Urinary bladder (tissue), 4 donors: Measurements from ENCODE around the gene PITX2. TPM values are rescaled to one million over a fixed set of nuclear protein-coding genes. Genes with fewer than 3 reads are reported as not detected.

Source experiments
- DNase-seq: peaks from one replicate; pipeline ENCODE4 v3.0.0-alpha.2; 2015; ENCODE audit errors: extremely low spot score
- H3K27ac ChIP-seq: one replicate; pipeline ENCODE4 v1.5.1; 2013; ENCODE audit warnings: low read depth, mild to moderate bottlenecking, moderate library complexity
- H3K36me3 ChIP-seq: one replicate; pipeline ENCODE4 v1.6.1; 2013; ENCODE audit warnings: mild to moderate bottlenecking, moderate library complexity; ENCODE audit not compliant: insufficient read depth
- H3K4me1 ChIP-seq: one replicate; pipeline ENCODE4 v1.6.1; 2013; ENCODE audit warnings: mild to moderate bottlenecking, moderate library complexity; ENCODE audit not compliant: insufficient read depth
- H3K4me3 ChIP-seq: one replicate; pipeline ENCODE4 v1.5.1; 2013; ENCODE audit warnings: low read depth, low read length
- WGBS: extraction: QIAGEN DNeasy Blood & Tissue Kit; methylation state at CpG from one replicate; pipeline ENCODE4 v1.1.7; 2013; 5-methylcytosine and 5-hydroxymethylcytosine counted together
- polyA plus RNA-seq: library from polyadenylated mRNA; stranded (reverse); fragments of 200-250 nt; gene quantifications from one replicate; pipeline ENCODE4 v1.2.3, GENCODE V29; 2013
- total RNA-seq: library from RNA; depleted of rRNA; stranded (reverse); fragments of >200 nt; gene quantifications from one replicate; pipeline ENCODE4 v1.2.3, GENCODE V29; 2014
- donor health status: healthy with polysubstance abuse.
- donor health status: healthy.

Gene PITX2
- 30.4 TPM for total RNA-seq
- polyA plus RNA-seq = 76.0 TPM

DNA sequence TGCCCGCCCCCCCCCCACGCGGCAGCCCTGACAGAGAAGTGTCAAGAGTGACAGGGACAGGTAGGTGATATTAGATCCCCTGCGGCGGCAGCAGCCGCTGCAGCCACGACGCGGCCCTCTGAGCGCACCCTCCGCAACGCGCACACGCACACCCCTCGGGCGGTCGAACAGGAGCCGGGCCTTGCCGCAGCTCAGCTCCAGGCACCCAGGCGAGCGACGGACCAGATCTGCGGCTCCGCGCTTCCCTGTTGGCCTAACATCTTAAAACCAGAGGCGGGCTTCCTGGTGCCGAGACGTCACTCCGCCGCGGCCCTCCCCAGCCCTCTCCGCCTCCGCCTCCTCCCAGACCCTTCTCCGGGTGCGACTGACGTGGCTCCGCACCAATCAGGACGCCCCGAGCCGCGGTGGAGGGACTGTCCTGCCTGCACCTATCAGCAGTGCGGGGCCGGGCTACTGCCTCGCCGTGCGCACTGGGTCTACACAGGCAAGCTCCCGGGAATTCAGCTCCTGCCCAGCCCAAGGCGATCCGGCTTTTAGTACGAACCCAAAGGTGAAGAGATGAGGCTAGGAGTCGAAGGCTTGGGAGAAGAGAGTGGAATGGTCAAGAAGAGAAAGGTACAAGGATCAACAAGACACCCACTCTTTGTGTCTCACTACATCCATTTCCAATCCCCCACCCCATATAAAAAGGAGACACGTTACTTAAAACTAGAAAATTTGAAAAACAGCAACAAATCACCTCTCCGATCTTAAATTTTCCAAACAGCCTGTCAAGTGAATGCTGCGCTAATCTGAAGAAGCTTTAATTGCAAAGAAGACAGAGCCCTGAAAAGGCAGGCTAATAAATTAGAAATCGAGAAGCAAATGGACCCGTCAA is at the start of gene PITX2:
TSS of gene PITX2 (minus strand) at position 237 of the 877 bp plus-strand sequence. CDS start 617 bp downstream, outside the sequence.
- Histone ChIP-seq H3K4me3 (peak within 1 kb of the TSS; percentile 78), H3K4me1 (no peaks in the 10 kb centered on the region), H3K36me3 (no peaks in the 10 kb centered on the region), H3K27ac (peak within 1 kb of the TSS; percentile 55)
- WGBS = 2% methylated on average over 56 of the region's 56 CpGs
- no peak for DNase-seq

GRCh38 chr4:110671679-110672078 is 48.8 kb upstream of the PITX2 start:
- Histone ChIP-seq H3K27ac (no peak overlapping the region), H3K4me1 (no peaks in the 10 kb centered on the region), H3K4me3 (no peak overlapping the region), H3K36me3 (no peaks in the 10 kb centered on the region)
- 86% methylated on average over 5 of the region's 5 CpGs for WGBS
- no peak for DNase-seq

DNA sequence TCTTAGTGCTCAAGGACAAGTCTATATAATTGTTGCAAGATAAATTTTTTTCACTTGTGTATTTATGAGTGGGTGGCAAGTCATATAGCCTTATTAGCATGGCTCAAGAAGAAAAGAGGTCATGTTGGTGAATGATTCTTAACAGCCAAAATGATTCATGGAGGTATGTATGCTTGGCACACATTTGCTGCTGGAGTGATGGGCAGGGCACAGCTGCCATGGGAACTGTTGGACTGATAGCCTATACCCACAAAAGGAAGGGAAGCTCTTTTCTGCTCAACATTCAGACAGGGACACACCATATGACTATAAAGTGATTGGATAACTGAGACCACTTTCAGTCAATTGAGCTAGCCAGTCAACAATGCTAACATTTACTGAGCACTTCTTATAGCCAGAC is 46.8 kb upstream of the PITX2 start:
- no peak for DNase-seq
- H3K4me1 ChIP-seq = no peaks in the 10 kb centered on the region
- no peaks in the 10 kb centered on the region for H3K36me3 ChIP-seq
- H3K4me3 ChIP-seq = no peak overlapping the region
- no peak overlapping the region for H3K27ac ChIP-seq

- Histone ChIP-seq H3K36me3 (no peaks in the 10 kb centered on the region), H3K4me3 (no peak overlapping the region), H3K27ac (no peak overlapping the region), H3K4me1 (no peaks in the 10 kb centered on the region)
- 28% methylated on average over 6 of the region's 6 CpGs for WGBS
- DNase-seq = no peak
Measured at GRCh38 chr4:110668463-110669235, 45.8 kb upstream of the PITX2 start.

GRCh38 chr4:110667670-110668069 is 44.8 kb upstream of the PITX2 start:
- H3K4me3 ChIP-seq = no peak overlapping the region
- DNase-seq = no peak
- no peaks in the 10 kb centered on the region for H3K4me1 ChIP-seq
- no peak overlapping the region for H3K27ac ChIP-seq
- 60% methylated on average over 3 of the region's 3 CpGs for WGBS
- no peaks in the 10 kb centered on the region for H3K36me3 ChIP-seq

DNA sequence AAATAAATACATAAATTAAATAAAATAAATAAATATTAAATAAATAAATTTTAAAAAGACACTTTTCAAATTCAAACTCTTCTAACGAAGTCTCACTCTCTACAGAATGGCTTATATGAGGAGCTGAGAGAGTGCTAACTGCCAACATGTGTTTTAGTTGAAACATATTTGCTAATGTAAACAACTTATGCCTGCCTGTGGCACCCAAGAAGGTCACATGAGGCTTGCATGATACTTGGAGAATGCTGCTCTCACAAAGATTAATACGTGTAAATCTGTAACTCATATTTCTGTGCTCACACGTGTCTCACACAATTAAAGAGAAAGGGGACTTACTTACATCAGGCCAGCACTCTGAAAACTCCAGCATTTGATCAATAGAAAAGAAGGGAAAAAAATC is 43.2 kb upstream of the PITX2 start:
- Histone ChIP-seq H3K36me3 (no peaks in the 10 kb centered on the region), H3K4me3 (no peak overlapping the region), H3K27ac (no peak overlapping the region), H3K4me1 (no peaks in the 10 kb centered on the region)
- DNase-seq = no peak
- WGBS = 76% methylated on average over 3 of the region's 3 CpGs

GRCh38 chr4:110663738-110664444 is 41.0 kb upstream of the PITX2 start:
- WGBS = 47% methylated on average over 2 of the region's 2 CpGs
- no peak for DNase-seq

GRCh38 chr4:110663206-110663605 is 40.3 kb upstream of the PITX2 start:
- DNase-seq = no peak
- no peaks in the 10 kb centered on the region for H3K4me1 ChIP-seq
- WGBS = 85% methylated on average over 1 of the region's 1 CpG
- H3K4me3 ChIP-seq = no peak overlapping the region
- no peak overlapping the region for H3K27ac ChIP-seq
- no peaks in the 10 kb centered on the region for H3K36me3 ChIP-seq

More at GRCh38 chr4:110663738-110664444, 41.0 kb upstream of the PITX2 start:
- H3K4me3 ChIP-seq = no peak overlapping the region
- no peak overlapping the region for H3K27ac ChIP-seq
- no peaks in the 10 kb centered on the region for H3K36me3 ChIP-seq
- H3K4me1 ChIP-seq = no peaks in the 10 kb centered on the region

DNA sequence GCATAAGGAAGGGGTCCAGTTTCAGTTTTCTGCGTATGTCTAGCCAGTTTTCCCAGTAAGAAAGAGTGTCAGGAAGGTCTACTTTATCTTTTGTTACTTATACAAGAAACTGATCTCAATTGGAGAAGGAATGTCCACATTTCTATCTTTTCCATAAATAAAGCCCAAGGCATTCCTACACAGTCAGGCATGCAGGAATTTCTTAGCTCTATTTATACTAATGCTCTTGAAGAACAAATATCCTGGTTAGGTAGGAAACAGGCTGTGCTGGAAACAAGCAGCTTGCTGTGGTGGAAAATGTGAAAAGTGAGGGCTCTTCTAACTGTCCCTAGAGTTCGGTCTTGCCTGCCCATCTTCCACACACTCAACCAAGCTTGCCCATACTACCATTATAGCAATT is 37.9 kb upstream of the PITX2 start:
- H3K4me1 ChIP-seq = no peaks in the 10 kb centered on the region
- no peak for DNase-seq
- 92% methylated on average over 2 of the region's 2 CpGs for WGBS
- H3K27ac ChIP-seq = no peak overlapping the region
- no peak overlapping the region for H3K4me3 ChIP-seq
- no peaks in the 10 kb centered on the region for H3K36me3 ChIP-seq

DNA sequence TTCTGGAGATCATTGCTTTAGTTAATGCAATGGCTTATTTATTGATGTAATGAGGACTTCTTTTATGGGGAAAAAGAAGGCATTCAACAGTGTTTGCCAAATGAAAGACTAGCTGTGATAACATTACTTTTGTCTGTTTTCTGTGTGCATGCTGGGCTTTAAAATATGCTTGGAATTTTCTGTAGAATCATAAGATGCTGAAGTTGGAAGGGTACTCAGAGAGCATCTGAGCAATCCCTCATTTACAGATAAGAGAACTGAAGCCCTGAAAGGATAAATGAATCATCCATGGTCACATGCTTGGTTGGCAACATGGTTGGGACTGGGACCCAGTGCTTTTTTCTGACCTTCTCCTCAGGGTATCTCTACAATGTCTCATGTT is 31.4 kb upstream of the PITX2 start:
- no peak overlapping the region for H3K4me3 ChIP-seq
- no peaks in the 10 kb centered on the region for H3K4me1 ChIP-seq
- H3K27ac ChIP-seq = no peak overlapping the region
- H3K36me3 ChIP-seq = no peaks in the 10 kb centered on the region
- DNase-seq = no peak

DNA sequence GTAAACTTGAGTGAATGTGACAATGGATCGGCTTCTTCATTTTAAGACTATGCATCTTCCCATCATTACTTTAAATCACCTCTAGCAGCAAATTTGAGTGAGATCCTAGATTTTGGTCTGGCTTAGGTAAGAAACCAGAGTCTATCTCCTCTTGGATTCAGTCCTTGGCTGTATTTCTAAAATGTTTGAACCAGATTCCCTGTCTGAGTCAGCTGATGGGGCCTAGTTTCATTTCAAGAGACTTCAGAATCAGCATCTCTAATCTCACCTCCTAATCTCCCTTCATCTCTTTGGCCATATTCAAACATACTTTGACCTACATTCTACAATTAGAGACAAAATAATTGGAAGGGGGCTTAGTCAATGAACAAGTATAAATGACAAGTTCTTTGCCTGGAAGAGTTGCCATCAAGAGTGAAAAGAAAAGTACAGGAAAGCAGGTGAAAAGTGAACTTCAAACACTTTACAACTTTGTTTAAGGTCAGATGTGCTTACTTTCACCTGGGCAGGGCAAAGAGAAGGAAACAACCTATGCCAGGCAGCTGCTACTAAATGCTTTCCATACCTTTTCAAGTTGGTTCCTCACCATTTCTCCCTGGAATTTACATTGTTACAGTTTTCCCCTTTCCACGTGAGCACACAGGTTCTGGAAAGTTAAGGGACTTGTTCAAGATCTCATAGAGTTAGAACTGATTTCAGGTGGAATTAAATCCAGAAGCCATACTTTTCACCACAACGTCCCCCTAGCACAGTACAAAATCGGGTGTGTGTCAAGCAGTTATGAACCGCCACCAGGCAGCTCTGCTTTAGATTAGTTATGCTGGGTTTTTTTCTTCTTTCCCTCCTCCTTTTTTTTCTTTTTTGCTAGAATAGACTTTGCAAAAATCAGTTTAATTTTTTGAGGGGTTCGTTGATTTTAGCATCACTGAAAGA is 30.7 kb upstream of the PITX2 start:
- Histone ChIP-seq H3K36me3 (no peaks in the 10 kb centered on the region), H3K4me3 (no peak overlapping the region), H3K4me1 (no peaks in the 10 kb centered on the region), H3K27ac (no peak overlapping the region)
- DNase-seq = no peak
- WGBS = 75% methylated on average over 6 of the region's 6 CpGs

GRCh38 chr4:110644008-110644407 is 21.1 kb upstream of the PITX2 start:
- Histone ChIP-seq H3K4me3 (no peak overlapping the region), H3K4me1 (no peaks in the 10 kb centered on the region), H3K27ac (no peak overlapping the region), H3K36me3 (no peaks in the 10 kb centered on the region)
- 91% methylated on average over 1 of the region's 1 CpG for WGBS
- DNase-seq = no peak

DNA sequence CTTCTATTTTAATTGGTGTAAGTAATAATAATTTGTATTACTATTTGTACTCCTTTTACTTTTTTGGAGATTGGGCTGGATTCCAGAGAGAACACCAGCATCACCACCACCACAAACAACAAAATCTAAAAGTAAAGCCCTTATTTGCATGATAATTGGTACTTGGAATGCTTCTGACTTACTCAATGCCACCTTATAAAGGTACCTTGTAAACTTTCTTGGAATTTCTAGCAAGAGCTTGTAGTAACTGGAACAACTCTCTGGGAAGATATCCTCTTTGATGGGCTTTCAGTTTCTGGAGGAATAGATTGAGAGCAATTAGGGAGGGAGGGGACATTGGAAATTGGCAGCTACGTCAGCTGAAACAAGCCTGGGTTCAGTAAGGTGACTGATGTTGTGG is 20.2 kb upstream of the PITX2 start:
- H3K4me1 ChIP-seq = no peaks in the 10 kb centered on the region
- WGBS = 86% methylated on average over 1 of the region's 1 CpG
- no peak overlapping the region for H3K4me3 ChIP-seq
- no peak for DNase-seq
- H3K36me3 ChIP-seq = no peaks in the 10 kb centered on the region
- H3K27ac ChIP-seq = no peak overlapping the region
